OCI-M2 (cell line): ENCODE data around the gene CPM.
"Not testable (repeated sequence)": the region's sequence is repeated elsewhere in the genome, so short reads cannot be mapped to it uniquely, and the experiment has no call there.

Experiments
- DNase-seq: peaks from one replicate; lab custom pipeline; 2025; ENCODE audit not compliant: unreplicated experiment; lab: John Stamatoyannopoulos, UW

The CPM gene

GRCh38 chr12:68831751-68832503 lies 101.0 kb downstream of the CPM start:
- no peak for DNase-seq

DNA sequence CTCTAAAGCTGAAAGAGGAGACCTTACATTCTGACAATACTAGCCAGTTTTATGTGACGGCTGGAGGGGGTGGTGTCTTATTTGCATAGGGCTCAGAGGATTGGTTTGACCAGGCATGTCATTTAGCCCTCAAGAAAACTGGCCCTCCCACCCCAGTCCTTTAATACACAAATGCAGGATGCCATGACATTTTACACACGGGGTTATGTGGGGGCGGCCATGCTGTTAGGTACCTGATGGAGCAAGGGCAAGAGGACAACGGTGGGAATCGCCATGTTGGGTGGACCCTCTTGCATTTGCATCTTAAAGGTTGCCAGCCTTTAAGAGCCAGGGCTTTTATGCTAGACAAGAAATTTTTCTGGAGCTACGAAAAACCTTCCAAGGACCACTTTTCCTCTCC lies 101.7 kb downstream of the CPM start:
- no peak for DNase-seq

DNA sequence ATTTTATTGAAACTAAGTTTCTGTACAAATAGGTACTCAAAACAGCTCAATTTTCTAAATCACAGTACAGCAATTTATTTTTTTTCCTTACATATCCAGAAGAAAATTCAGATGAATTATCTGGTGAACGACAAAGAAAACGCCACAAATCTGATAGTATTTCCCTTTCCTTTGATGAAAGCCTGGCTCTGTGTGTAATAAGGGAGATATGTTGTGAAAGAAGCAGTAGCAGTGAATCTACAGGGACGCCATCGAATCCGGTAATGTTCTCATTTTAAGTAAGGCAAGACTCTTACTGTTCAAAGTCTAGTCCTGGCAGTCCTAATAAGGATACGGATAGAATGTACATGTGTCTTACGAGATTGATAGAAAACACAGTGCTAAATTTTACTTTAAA lies 104.3 kb downstream of the CPM start:
- DNase-seq, result no peak

GRCh38 chr12:68827895-68828671 lies 104.9 kb downstream of the CPM start:
- DNase-seq, result no peak

DNA sequence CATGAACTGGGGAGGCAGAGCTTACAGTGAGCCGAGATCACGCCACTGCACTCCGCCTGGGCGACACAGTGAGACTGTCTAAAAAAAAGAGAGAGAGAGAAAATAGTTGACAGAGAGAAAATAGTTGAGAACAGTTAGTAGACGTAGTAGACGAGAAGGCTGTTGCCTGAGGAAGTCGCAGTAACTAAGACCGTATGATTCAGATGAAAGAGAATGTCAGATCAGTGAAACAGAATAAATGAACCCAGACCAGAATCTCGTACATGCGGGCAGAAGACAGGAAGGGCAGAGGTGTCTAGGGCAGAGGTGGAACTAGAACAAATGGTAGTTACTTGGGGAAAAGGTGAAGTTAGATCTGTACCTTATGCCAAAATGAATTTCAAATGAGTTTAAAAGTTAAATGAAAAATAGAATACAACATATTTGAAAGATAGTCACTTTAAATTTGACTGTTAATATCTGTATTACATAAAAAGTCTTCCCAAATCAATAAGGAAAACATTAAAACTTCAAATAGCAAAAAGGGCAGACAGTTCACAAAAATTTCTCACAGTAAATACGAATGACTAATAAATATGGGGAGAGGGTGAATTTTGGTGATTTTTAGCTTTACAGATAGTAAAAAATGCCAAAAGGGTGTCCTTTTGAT lies 107.3 kb downstream of the CPM start:
- DNase-seq, result no peak

DNA sequence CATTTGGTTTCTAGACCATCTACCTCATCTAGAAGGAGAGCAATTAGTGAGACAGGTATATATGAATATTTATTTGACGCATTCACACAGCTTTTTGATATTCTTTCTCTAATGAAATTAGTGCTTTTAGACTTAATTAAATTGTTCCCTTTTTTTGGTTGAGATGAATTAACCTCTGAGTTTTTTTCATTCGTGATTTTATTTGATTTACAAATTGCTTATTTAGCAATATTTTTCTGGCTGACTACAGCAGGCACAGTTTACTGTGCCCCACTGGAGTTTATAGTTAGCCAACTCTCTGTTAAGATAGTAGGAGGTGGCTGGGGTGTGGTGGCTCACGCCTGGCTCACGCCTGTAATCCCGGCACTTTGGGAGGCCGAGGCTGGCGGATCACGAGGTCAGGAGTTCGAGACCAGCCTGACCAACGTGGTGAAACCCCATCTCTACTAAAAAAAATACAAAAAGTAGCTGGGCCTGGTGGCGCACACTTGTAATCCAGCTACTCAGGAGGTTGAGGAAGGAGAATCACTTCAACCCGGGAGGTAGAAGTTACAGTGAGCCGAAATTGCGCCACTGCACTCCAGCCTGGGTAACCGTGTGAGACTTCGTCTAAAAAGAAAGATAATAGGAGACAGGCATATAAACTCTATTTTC lies 108.2 kb downstream of the CPM start:
- no peak for DNase-seq

DNA sequence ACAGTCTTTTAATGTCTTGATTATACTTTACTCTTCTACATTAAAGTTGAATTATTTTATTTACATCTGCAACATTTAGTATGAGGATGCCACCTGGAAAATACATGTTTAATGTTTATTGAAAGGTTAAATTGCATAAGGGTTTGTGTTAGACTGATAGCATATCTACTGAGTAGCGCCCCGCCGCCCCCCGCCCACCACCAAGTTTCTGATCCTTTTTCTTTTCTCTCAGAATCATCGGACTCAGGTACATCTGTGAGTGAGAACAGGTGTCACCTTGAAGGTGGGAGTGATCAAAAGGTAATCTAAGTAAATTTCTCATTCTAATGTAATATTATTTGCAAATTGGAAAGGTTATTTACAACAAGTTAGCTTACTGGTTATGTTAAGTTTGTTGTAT lies 108.8 kb downstream of the CPM start:
- no peak for DNase-seq

GRCh38 chr12:68823696-68824095 lies 109.3 kb downstream of the CPM start:
- no peak for DNase-seq

GRCh38 chr12:68821357-68822188 lies 111.4 kb downstream of the CPM start:
- no peak for DNase-seq

GRCh38 chr12:68819481-68819880 lies 113.5 kb downstream of the CPM start:
- DNase-seq, result not testable (repeated sequence)

GRCh38 chr12:68815928-68816800 lies 116.8 kb downstream of the CPM start:
- DNase-seq, result no peak

DNA sequence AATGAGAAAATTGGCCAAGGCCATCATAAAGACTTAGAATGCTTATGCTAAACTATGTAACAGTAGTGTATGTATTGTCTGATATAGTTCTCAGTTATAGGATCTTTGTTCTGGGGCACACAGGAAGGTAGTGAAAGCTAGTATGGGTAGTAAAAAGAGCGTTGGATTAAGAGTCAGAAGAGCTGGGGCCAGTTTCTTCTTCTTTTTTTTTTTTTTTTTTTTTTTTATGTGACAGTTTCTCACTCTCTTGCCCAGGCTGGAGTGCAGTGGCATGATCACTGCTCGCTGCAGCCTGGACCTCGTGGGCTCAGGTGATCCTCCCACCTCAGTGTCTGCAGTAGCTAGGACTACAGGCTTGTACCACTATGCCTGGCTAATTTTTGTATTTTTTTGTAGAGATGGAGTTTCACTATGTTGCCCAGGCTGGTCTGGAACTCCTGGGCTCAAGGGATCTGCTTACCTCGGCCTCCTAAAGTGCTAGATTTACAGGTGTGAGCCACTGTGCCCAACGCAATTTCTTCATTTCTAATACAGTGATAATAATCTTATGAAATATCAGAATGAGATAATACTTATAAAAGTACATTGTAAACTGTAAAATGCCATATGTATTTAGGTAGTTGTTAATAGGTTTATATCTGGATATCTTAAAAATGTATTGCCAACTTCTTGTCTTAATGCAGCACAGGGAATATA lies 117.6 kb downstream of the CPM start:
- no peak for DNase-seq

- DNase-seq, result no peak
These were observed 118.3 kb downstream of the CPM start for GRCh38 chr12:68814490-68815231.

DNA sequence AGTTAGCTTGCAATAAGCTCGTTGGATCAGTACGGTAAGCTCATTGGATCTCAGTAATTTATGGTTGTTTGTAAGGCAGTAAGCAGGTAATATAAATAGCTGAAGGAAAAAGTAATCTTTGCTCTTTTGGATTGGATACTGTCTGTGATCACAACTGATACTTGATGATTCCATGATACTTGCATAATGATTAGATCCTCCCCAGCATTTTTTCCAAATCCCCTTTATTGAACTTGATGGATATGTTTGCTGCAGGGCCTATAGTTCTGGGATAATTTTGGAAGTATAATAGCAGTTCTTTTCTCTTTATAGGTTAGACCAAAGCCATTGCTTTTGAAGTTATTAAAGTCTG lies 119.8 kb downstream of the CPM start:
- no peak for DNase-seq

DNA sequence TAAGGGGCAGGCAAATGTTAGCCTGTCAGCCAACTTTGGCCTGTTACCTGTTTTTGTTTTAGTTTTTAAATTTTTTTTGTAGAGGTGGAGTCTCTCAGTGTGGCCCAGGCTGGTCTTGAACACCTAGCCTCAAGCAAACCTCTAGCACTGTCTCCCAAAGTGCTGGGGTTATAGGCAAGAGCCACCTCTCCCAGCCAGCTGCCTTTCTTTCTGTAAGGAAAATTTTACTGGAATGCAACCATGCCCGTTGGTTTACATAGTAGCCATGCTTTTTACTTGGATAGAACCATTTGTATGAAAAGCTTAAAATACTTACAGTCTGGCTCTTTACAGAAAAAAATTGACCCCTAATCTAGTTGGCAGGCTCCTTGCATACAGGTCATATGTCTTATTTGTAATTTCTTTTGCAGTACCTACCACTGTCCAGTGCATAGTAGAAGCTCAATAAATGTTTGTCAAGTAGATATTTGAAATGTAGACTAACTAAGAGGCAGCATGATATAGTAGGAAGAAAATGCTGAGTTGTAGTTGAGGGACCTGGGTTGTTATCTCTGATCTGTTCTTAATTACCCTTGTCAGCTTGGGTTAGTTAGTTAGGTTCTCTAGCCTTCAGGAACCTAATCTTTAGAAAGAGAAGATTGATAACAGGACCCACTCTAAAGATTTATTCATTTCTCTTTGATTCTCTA lies 120.3 kb downstream of the CPM start:
- no peak for DNase-seq

DNA sequence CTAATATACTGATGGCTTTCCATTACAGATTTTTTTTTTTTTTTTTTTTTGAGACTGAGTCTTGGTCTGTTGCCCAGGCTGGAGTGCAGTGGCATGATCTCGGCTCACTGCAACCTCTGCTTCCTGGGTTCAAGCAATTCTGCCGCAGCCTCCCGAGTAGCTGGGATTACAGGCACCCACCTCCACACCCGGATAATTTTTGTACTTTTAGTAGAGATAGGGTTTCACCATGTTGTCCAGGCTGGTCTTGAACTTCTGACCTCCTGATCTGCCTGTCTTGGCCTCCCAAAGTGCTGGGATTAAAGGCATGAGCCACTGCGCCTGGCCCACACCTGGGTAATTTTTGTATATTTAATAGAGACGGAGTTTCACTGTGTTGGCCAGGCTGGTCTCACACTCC lies 121.4 kb downstream of the CPM start:
- DNase-seq, result not testable (repeated sequence)

GRCh38 chr12:68810027-68810389 lies 123.0 kb downstream of the CPM start:
- DNase-seq, result not testable (repeated sequence)
